DND-41 (cell line): ENCODE measurements around the gene PRRX2.

Source experiments
- CTCF ChIP-seq: IDR thresholded peaks from 2 replicates; pipeline ENCODE4 v1.5.1; 2012; ENCODE audit warnings: borderline replicate concordance, low read length, moderate library complexity, mild to moderate bottlenecking; ENCODE audit not compliant: poor library complexity, severe bottlenecking; ENCODE audit errors: extremely low read depth
- EZH2 ChIP-seq: IDR thresholded peaks from 3 replicates; pipeline ENCODE4 v1.6.1; 2012; ENCODE audit warnings: borderline replicate concordance, low read depth, mild to moderate bottlenecking, moderate library complexity, low read length, inconsistent platforms; ENCODE audit not compliant: severe bottlenecking

GRCh38 chr9:129644902-129645301 is 20.5 kb upstream of the PRRX2 start:
- TF ChIP-seq CTCF (no peak), EZH2 (no peak)
